CD4-positive, alpha-beta T cell (primary cell): ENCODE results near the gene TMEM233. TPM values are rescaled to one million over a fixed set of nuclear protein-coding genes. Genes with fewer than 3 reads are reported as not detected.

ENCODE experiments used
- ATAC-seq: fragments of 200-7000 bp; cut with Tn5 transposase; one replicate; pipeline ENCODE4 v1.10.0; 2022; ENCODE audit warnings: mild to moderate bottlenecking; ENCODE audit not compliant: poor library complexity
- CTCF ChIA-PET: fragments of 350-600 bp; sonication (Branson Sonifier 250); formaldehyde crosslinking; loops from one replicate; lab custom pipeline; 2021; ENCODE audit warnings: antibody characterized with exemption, inconsistent platforms; lab: Charles Lee
- POLR2A ChIA-PET: fragments of 350-600 bp; sonication (Branson Sonifier 250); formaldehyde crosslinking; loops from one replicate; lab custom pipeline; 2021; ENCODE audit warnings: antibody characterized with exemption, inconsistent platforms; lab: Charles Lee
- DNase-seq, 14 experiments: peaks; one replicate each; pipeline ENCODE4 v3.0.0-alpha.2; 2013 to 2020; ENCODE audit warnings: mixed read lengths in 2 of 14
- H3K27ac ChIP-seq, 2 donors: one replicate each; pipeline versions ENCODE4 v1.5.1 to v1.7.0; 2013; ENCODE audit warnings: low read length in 2 of 2, low read depth in 1 of 2, mild to moderate bottlenecking in 1 of 2
- H3K27me3 ChIP-seq, 2 experiments: 1 replicate in 1 of 2; 2 replicates in 1 of 2; pipeline versions ENCODE4 v1.6.1 to v1.7.0; 2013; ENCODE audit warnings: low read length in 2 of 2, control low read depth in 1 of 2, mild to moderate bottlenecking in 1 of 2, moderate library complexity in 1 of 2; ENCODE audit not compliant: insufficient read depth in 2 of 2, control insufficient read depth in 1 of 2
- H3K36me3 ChIP-seq: one replicate; pipeline ENCODE4 v1.6.1; 2013; ENCODE audit warnings: low read length, control low read depth; ENCODE audit not compliant: insufficient read depth
- H3K4me1 ChIP-seq: one replicate; pipeline ENCODE4 v1.6.1; 2013; ENCODE audit warnings: low read length, control low read depth; ENCODE audit not compliant: insufficient read depth
- H3K4me3 ChIP-seq: one replicate; pipeline ENCODE4 v1.5.1; 2013; ENCODE audit warnings: mild to moderate bottlenecking, low read length, moderate library complexity
- H3K9me3 ChIP-seq, 2 experiments: 1 replicate in 1 of 2; 2 replicates in 1 of 2; pipeline versions ENCODE4 v1.6.1 to v1.7.0; 2013; ENCODE audit warnings: low read length in 2 of 2, mild to moderate bottlenecking in 2 of 2, control low read depth in 1 of 2, moderate library complexity in 1 of 2; ENCODE audit not compliant: control insufficient read depth in 1 of 2, insufficient read depth in 1 of 2
- H3K27ac Mint-ChIP-seq: one replicate; pipeline ENCODE4 v1.8.0; 2020; ENCODE audit warnings: mixed read lengths
- H3K27me3 Mint-ChIP-seq: one replicate; pipeline ENCODE4 v1.8.0; 2021; ENCODE audit warnings: mixed read lengths
- H3K36me3 Mint-ChIP-seq: one replicate; pipeline ENCODE4 v1.8.0; 2021; ENCODE audit warnings: low read depth, mixed read lengths
- H3K4me1 Mint-ChIP-seq: one replicate; pipeline ENCODE4 v1.8.0; 2021; ENCODE audit warnings: low read depth, mixed read lengths
- H3K4me3 Mint-ChIP-seq: one replicate; pipeline ENCODE4 v1.8.0; 2020; ENCODE audit warnings: mild to moderate bottlenecking, mixed read lengths
- H3K9me3 Mint-ChIP-seq: one replicate; pipeline ENCODE4 v1.8.0; 2020; ENCODE audit warnings: mixed read lengths
- CTCF ChIP-seq: fragments of 200-600 bp; IDR thresholded peaks from one replicate; pipeline ENCODE4 v1.8.0; 2022; ENCODE audit warnings: antibody characterized with exemption, mild to moderate bottlenecking
- intact Hi-C, 2 experiments: fragments of 100-400 bp; cut with DNase I in 1 of 2; cut with micrococcal nuclease in 1 of 2; formaldehyde crosslinking; loops; one replicate each; pipeline versions ENCODE4 v1.15.1 to v1.9.0; 2023 to 2025; cut with DNase I, micrococcal nuclease
- total RNA-seq, 174 experiments: library from RNA in 2 of 174; stranded (reverse) in 2 of 174; gene quantifications; one replicate each; pipeline ENCODE4 v1.2.3 and lab custom pipeline; 2021 to 2026

The TMEM233 gene
- total RNA-seq, 2 experiments from 2014 or later, result not detected

- no peaks in the 10 kb centered on the region for H3K9me3 Mint-ChIP-seq
- H3K27me3 Mint-ChIP-seq, result peaks cover 66% of the 10 kb centered on the region
- Histone ChIP-seq H3K27ac (no peak overlapping the region), H3K9me3 (no peaks in the 10 kb centered on the region), H3K4me3 (no peak overlapping the region), H3K36me3 (no peaks in the 10 kb centered on the region), H3K27me3 (peaks cover 8 to 9% of the 10 kb centered on the region in 2 experiments), H3K4me1 (no peaks in the 10 kb centered on the region)
- H3K36me3 Mint-ChIP-seq, result no peaks in the 10 kb centered on the region
- no peak overlapping the region for H3K4me3 Mint-ChIP-seq
- ChIA-PET POLR2A (no interaction called here), CTCF (no interaction called here)
- DNase-seq (no peak), ATAC-seq (no peak)
- intact Hi-C loops, result no loop called here
- H3K27ac Mint-ChIP-seq, result no peak overlapping the region
- TF ChIP-seq CTCF, result no peak
- H3K4me1 Mint-ChIP-seq, result no peaks in the 10 kb centered on the region
These were observed 10.2 kb downstream of the TMEM233 start for GRCh38 chr12:119603767-119604166.

GRCh38 chr12:119609358-119609757 lies 15.8 kb downstream of the TMEM233 start:
- ChIA-PET CTCF (no interaction called here), POLR2A (no interaction called here)
- DNase-seq (no peak), ATAC-seq (no peak)
- H3K27me3 Mint-ChIP-seq, result peaks cover 61% of the 10 kb centered on the region
- peaks cover 2% of the 10 kb centered on the region for H3K9me3 Mint-ChIP-seq
- Histone ChIP-seq H3K9me3 (peaks cover 0 to 9% of the 10 kb centered on the region in 2 experiments), H3K36me3 (no peaks in the 10 kb centered on the region), H3K4me1 (no peaks in the 10 kb centered on the region), H3K27me3 (peaks cover 0 to 7% of the 10 kb centered on the region in 2 experiments), H3K27ac (no peak overlapping the region), H3K4me3 (no peak overlapping the region)
- H3K36me3 Mint-ChIP-seq, result no peaks in the 10 kb centered on the region
- intact Hi-C loops, result no loop called here
- no peak overlapping the region for H3K4me3 Mint-ChIP-seq
- no peak for TF ChIP-seq CTCF
- H3K4me1 Mint-ChIP-seq, result no peaks in the 10 kb centered on the region
- H3K27ac Mint-ChIP-seq, result no peak overlapping the region

GRCh38 chr12:119613319-119613936 lies 19.9 kb downstream of the TMEM233 start:
- Mint-ChIP-seq H3K4me1 (no peaks in the 10 kb centered on the region), H3K27me3 (peaks cover 54% of the 10 kb centered on the region), H3K27ac (no peak overlapping the region), H3K4me3 (no peak overlapping the region), H3K9me3 (peaks cover 2% of the 10 kb centered on the region), H3K36me3 (no peaks in the 10 kb centered on the region)
- CTCF ChIA-PET, result no interaction called here
- H3K27me3 ChIP-seq, result peaks cover 0 to 2% of the 10 kb centered on the region in 2 experiments
- ATAC-seq, result no peak
- DNase-seq, result no peak
- H3K4me3 ChIP-seq, result no peak overlapping the region
- intact Hi-C loops, result no loop called here
- no peak overlapping the region for H3K27ac ChIP-seq
- no peaks in the 10 kb centered on the region for H3K36me3 ChIP-seq
- POLR2A ChIA-PET, result no interaction called here
- H3K9me3 ChIP-seq, result peaks cover 0 to 9% of the 10 kb centered on the region in 2 experiments
- TF ChIP-seq CTCF, result no peak
- H3K4me1 ChIP-seq, result no peaks in the 10 kb centered on the region
